HCT116 (cell line): ENCODE results near the gene PPP1R12B. TPM values are rescaled to one million over a fixed set of nuclear protein-coding genes. Genes with fewer than 3 reads are reported as not detected.
"Not testable (repeated sequence)": the region's sequence is repeated elsewhere in the genome, so short reads cannot be mapped to it uniquely, and the experiment has no call there.

Source experiments
- ATAC-seq: fragments of 200-7000 bp; cut with Tn5 transposase; 2 replicates; pipeline ENCODE4 v1.9.1; 2020; ENCODE audit warnings: mild to moderate bottlenecking, moderate library complexity
- BruUV-seq: library from RNA; stranded (reverse); fragments of 400-500 nt; replicated peaks from 2 replicates; lab custom pipeline; 2021; lab: Mats Ljungman, UMichigan
- CTCF ChIA-PET: fragments of 300-600 bp; sonication (Branson Sonifier 250); formaldehyde crosslinking; loops from one replicate; lab custom pipeline; 2021; ENCODE audit warnings: antibody characterized with exemption; lab: Charles Lee
- POLR2A ChIA-PET: fragments of 300-600, 350-600 bp; sonication (Branson Sonifier 250); formaldehyde crosslinking; loops from one replicate; lab custom pipeline; 2021; ENCODE audit warnings: antibody characterized with exemption; lab: Charles Lee
- RAD21 ChIA-PET, 2 experiments: fragments of 300-600 bp; sonication (Branson Sonifier 250); formaldehyde crosslinking; loops; one replicate each; lab custom pipeline; 2023; ENCODE audit warnings: low total read pairs in 2 of 2; ENCODE audit not compliant: uncharacterized antibody in 2 of 2, unreplicated experiment in 2 of 2, low non-redundant PET in 1 of 2; lab: Charles Lee
- DNase-seq: peaks from one replicate; pipeline ENCODE4 v3.0.0-alpha.2; 2010; ENCODE audit warnings: low read depth, low spot score
- H2AFZ ChIP-seq: fragments of 200-600 bp; shearing (Covaris generic), sonication (generic); 2 replicates; pipeline ENCODE4 v1.6.1; 2017; ENCODE audit warnings: low read depth, mixed run types, mixed read lengths, antibody characterized with exemption, low read length; ENCODE audit not compliant: poor library complexity, severe bottlenecking
- H3K27ac ChIP-seq: 2 replicates; pipeline ENCODE4 v1.5.1; 2012; ENCODE audit warnings: low read depth, low read length
- H3K27me3 ChIP-seq: fragments of 200-600 bp; sonication (generic); 2 replicates; pipeline ENCODE4 v1.6.1; 2016; ENCODE audit warnings: mixed run types, low read length, mixed read lengths; ENCODE audit not compliant: insufficient read depth
- H3K36me3 ChIP-seq, 2 experiments: fragments of 200-500 bp in 1 of 2; fragments of 200-600 bp in 1 of 2; sonication (Bioruptor generic) in 1 of 2; sonication (generic) in 1 of 2; 2 replicates each; pipeline versions ENCODE4 v1.5.1 to v1.6.1; 2014 to 2016; ENCODE audit warnings: low read length in 2 of 2, inconsistent platforms in 1 of 2, mixed read lengths in 1 of 2, mixed run types in 1 of 2; ENCODE audit not compliant: insufficient read depth in 2 of 2, control insufficient read depth in 1 of 2
- H3K4me1 ChIP-seq, 2 experiments: fragments of 200-600 bp in 1 of 2; sonication (generic) in 1 of 2; 2 replicates each; pipeline versions ENCODE4 v1.5.1 to v1.6.1; 2012 to 2017; ENCODE audit warnings: low read length in 2 of 2, inconsistent platforms in 1 of 2, mild to moderate bottlenecking in 1 of 2, mixed read lengths in 1 of 2, mixed run types in 1 of 2, moderate library complexity in 1 of 2; ENCODE audit not compliant: insufficient read depth in 2 of 2, control insufficient read depth in 1 of 2
- H3K4me2 ChIP-seq: fragments of 200-600 bp; sonication (generic); 2 replicates; pipeline ENCODE4 v1.6.1; 2017; ENCODE audit warnings: mixed run types, low read length, mixed read lengths
- H3K4me3 ChIP-seq, 2 experiments: fragments of 200-600 bp in 1 of 2; sonication (generic) in 1 of 2; replicated peaks in 1 of 2; 2 replicates each; pipeline ENCODE4 v1.5.1; 2011 to 2016; ENCODE audit warnings: low read length in 2 of 2, control low read depth in 1 of 2, low read depth in 1 of 2, mild to moderate bottlenecking in 1 of 2, mixed read lengths in 1 of 2, mixed run types in 1 of 2
- H3K79me2 ChIP-seq: fragments of 200-600 bp; sonication (generic); 2 replicates; pipeline ENCODE4 v1.6.1; 2017; ENCODE audit warnings: mild to moderate bottlenecking, mixed run types, low read length, moderate library complexity, mixed read lengths; ENCODE audit not compliant: insufficient read depth
- H3K9ac ChIP-seq: fragments of 200-600 bp; sonication (generic); 2 replicates; pipeline ENCODE4 v1.6.1; 2016; ENCODE audit warnings: low read length, mixed read lengths
- H3K9me2 ChIP-seq: fragments of 200-600 bp; sonication (generic), shearing (Covaris generic); 2 replicates; pipeline ENCODE4 v1.6.1; 2017; ENCODE audit warnings: mixed run types, mild to moderate bottlenecking, moderate library complexity; ENCODE audit not compliant: insufficient read depth
- H3K9me3 ChIP-seq, 2 experiments: fragments of 200-500 bp in 1 of 2; fragments of 200-600 bp in 1 of 2; sonication (Bioruptor generic) in 1 of 2; sonication (generic) in 1 of 2; 2 replicates each; pipeline ENCODE4 v1.6.1; 2014 to 2017; ENCODE audit warnings: low read length in 2 of 2, mixed read lengths in 2 of 2, inconsistent platforms in 1 of 2, low read depth in 1 of 2, mild to moderate bottlenecking in 1 of 2, mixed run types in 1 of 2, moderate library complexity in 1 of 2; ENCODE audit not compliant: control insufficient read depth in 1 of 2, insufficient read depth in 1 of 2
- H4K20me1 ChIP-seq: fragments of 200-600 bp; sonication (generic), shearing (Covaris generic); 2 replicates; pipeline ENCODE4 v1.6.1; 2017; ENCODE audit warnings: mixed run types, mild to moderate bottlenecking, moderate library complexity; ENCODE audit not compliant: insufficient read depth
- ATF3 ChIP-seq: IDR thresholded peaks from 2 replicates; pipeline ENCODE4 v1.6.1; 2012
- CBX3 ChIP-seq: IDR thresholded peaks from 2 replicates; pipeline ENCODE4 v1.6.1; 2012; ENCODE audit warnings: low read depth
- CEBPB ChIP-seq: IDR thresholded peaks from 2 replicates; pipeline ENCODE4 v1.6.1; 2012; ENCODE audit warnings: low read depth
- CTCF ChIP-seq, 3 experiments: fragments of 200-600 bp in 1 of 3; sonication (generic) in 1 of 3; IDR thresholded peaks in 2 of 3; conservative IDR thresholded peaks in 1 of 3; 2 replicates each; pipeline ENCODE4 v1.5.1; 2012 to 2017; ENCODE audit warnings: low read depth in 2 of 3, low read length in 2 of 3, antibody characterized with exemption in 1 of 3, borderline replicate concordance in 1 of 3, control low read depth in 1 of 3, mild to moderate bottlenecking in 1 of 3, mixed read lengths in 1 of 3, mixed run types in 1 of 3, moderate library complexity in 1 of 3; ENCODE audit not compliant: insufficient read depth in 1 of 3
- EGR1 ChIP-seq: IDR thresholded peaks from 2 replicates; pipeline ENCODE4 v1.6.1; 2012; ENCODE audit warnings: low read depth
- ELF1 ChIP-seq: IDR thresholded peaks from 2 replicates; pipeline ENCODE4 v1.6.1; 2012; ENCODE audit warnings: low read depth, borderline replicate concordance
- EZH2phosphoT487 ChIP-seq: fragments of 200-600 bp; IDR thresholded peaks from 2 replicates; pipeline ENCODE4 v1.6.1; 2018; ENCODE audit warnings: antibody characterized with exemption, borderline replicate concordance
- FOSL1 ChIP-seq: IDR thresholded peaks from 2 replicates; pipeline ENCODE4 v1.6.1; 2012; ENCODE audit warnings: low read depth
- JUND ChIP-seq: IDR thresholded peaks from 2 replicates; pipeline ENCODE4 v1.6.1; 2012
- POLR2A ChIP-seq: IDR thresholded peaks from 2 replicates; pipeline ENCODE4 v1.7.0; 2011; ENCODE audit warnings: borderline replicate concordance; ENCODE audit not compliant: insufficient read depth, insufficient read length; ENCODE audit errors: extremely low read depth
- SP1 ChIP-seq: IDR thresholded peaks from 2 replicates; pipeline ENCODE4 v1.6.1; 2012; ENCODE audit warnings: low read depth
- SRF ChIP-seq: IDR thresholded peaks from 2 replicates; pipeline ENCODE4 v1.6.1; 2012; ENCODE audit warnings: low read depth
- TCF7L2 ChIP-seq: IDR thresholded peaks from 2 replicates; pipeline ENCODE4 v1.7.0; 2011; ENCODE audit warnings: borderline replicate concordance, inconsistent platforms; ENCODE audit not compliant: insufficient read depth, insufficient read length; ENCODE audit errors: extremely low read depth
- YY1 ChIP-seq: IDR thresholded peaks from 2 replicates; pipeline ENCODE4 v1.6.1; 2011; ENCODE audit warnings: low read length, low read depth, moderate library complexity, mild to moderate bottlenecking; ENCODE audit not compliant: insufficient replicate concordance; ENCODE audit errors: extremely low read depth
- ZBTB33 ChIP-seq: IDR thresholded peaks from 2 replicates; pipeline ENCODE4 v1.6.1; 2011; ENCODE audit warnings: mild to moderate bottlenecking, low read length, moderate library complexity; ENCODE audit not compliant: insufficient replicate concordance; ENCODE audit errors: extremely low read depth
- intact Hi-C: fragments of 100-400 bp; cut with micrococcal nuclease; formaldehyde crosslinking; loops from 2 replicates; pipeline ENCODE4 v1.10.0; 2022
- total RNA-seq: library from RNA; stranded (reverse); gene quantifications from one replicate; pipeline ENCODE4 v1.2.1, GENCODE V29; 2021; ENCODE audit not compliant: unreplicated experiment

The PPP1R12B gene
- total RNA-seq, 1 experiment from 2014 or later = 14.3 TPM

- TF ChIP-seq CBX3 (no peak), ATF3 (no peak), CEBPB (no peak), FOSL1 (no peak), ELF1 (no peak), TCF7L2 (no peak), YY1 (no peak), SP1 (no peak), ZBTB33 (no peak), POLR2A (no peak), EGR1 (no peak), JUND (no peak), SRF (no peak), CTCF (IDR thresholded peaks at IDR 0.05 in 2 of 3, conservative IDR thresholded peaks at IDR 0.05 in 1 of 3; ENCODE audit: borderline replicate concordance in 1 of 3, insufficient read depth in 1 of 3, low read depth in 2 of 3, low read length in 2 of 3) (no peak), EZH2phosphoT487 (no peak)
- Histone ChIP-seq H3K9me2 (no peaks in the 10 kb centered on the region), H3K9ac (no peak overlapping the region), H3K9me3 (no peaks in the 10 kb centered on the region), H3K36me3 (no peaks in the 10 kb centered on the region), H4K20me1 (no peaks in the 10 kb centered on the region), H3K4me3 (no peak overlapping the region), H3K27ac (no peak overlapping the region), H3K79me2 (no peaks in the 10 kb centered on the region), H2AFZ (no peak overlapping the region), H3K27me3 (no peaks in the 10 kb centered on the region), H3K4me2 (no peak overlapping the region), H3K4me1 (peaks cover 10% of the 10 kb centered on the region in 2 experiments)
- CTCF ChIA-PET = no interaction called here
- no peak for ATAC-seq
- no peak for DNase-seq
- RAD21 ChIA-PET = no interaction called here
- BruUV-seq = no TSS peak
- POLR2A ChIA-PET = no interaction called here
- intact Hi-C loops = no loop called here
These were observed 57.4 kb downstream of the PPP1R12B start for GRCh38 chr1:202405928-202406327.

GRCh38 chr1:202406896-202407295 lies 58.4 kb downstream of the PPP1R12B start:
- H3K79me2 ChIP-seq, H3K36me3 ChIP-seq, BruUV-seq, H3K9ac ChIP-seq, ATAC-seq, CTCF ChIA-PET, RAD21 ChIA-PET, POLR2A ChIA-PET, H4K20me1 ChIP-seq, intact Hi-C loops, H3K9me2 ChIP-seq, H3K4me2 ChIP-seq, H3K9me3 ChIP-seq, DNase-seq, H3K4me3 ChIP-seq, H3K27me3 ChIP-seq, H3K27ac ChIP-seq, H2AFZ ChIP-seq: not testable (repeated sequence)
- H3K4me1 ChIP-seq = peaks cover 14 to 17% of the 10 kb centered on the region in 2 experiments
